AG10803 (cell line): Measurements from ENCODE around the gene GMFB.
A peak's percentile ranks its signal among the peaks of the same experiment; 100 is the strongest.

Source experiments
- DNase-seq: peaks from one replicate; pipeline ENCODE4 v3.0.0; 2010; ENCODE audit warnings: low read depth
- H3K4me3 ChIP-seq: 2 replicates; pipeline ENCODE4 v1.5.1; 2011; ENCODE audit warnings: mild to moderate bottlenecking, low read length, control low read depth
- CTCF ChIP-seq: conservative IDR thresholded peaks from 2 replicates; pipeline ENCODE4 v1.5.1; 2011; ENCODE audit warnings: mild to moderate bottlenecking, low read length, control low read depth, inconsistent platforms

GMFB gene

GRCh38 chr14:54532111-54533012 is 43.6 kb upstream of the GMFB start:
- H3K4me3 ChIP-seq = no peak overlapping the region
- no peak for DNase-seq
- TF ChIP-seq CTCF = no peak

GRCh38 chr14:54529811-54530210 is 41.0 kb upstream of the GMFB start:
- no peak for TF ChIP-seq CTCF
- DNase-seq = peak; percentile 58
- no peak overlapping the region for H3K4me3 ChIP-seq

GRCh38 chr14:54528973-54529372 is 40.2 kb upstream of the GMFB start:
- no peak for DNase-seq
- TF ChIP-seq CTCF = no peak
- H3K4me3 ChIP-seq = no peak overlapping the region

GRCh38 chr14:54524410-54524809 is 35.6 kb upstream of the GMFB start:
- DNase-seq = no peak
- H3K4me3 ChIP-seq = no peak overlapping the region
- TF ChIP-seq CTCF = no peak

GRCh38 chr14:54516709-54517108 is 27.9 kb upstream of the GMFB start:
- no peak for TF ChIP-seq CTCF
- DNase-seq = no peak
- H3K4me3 ChIP-seq = no peak overlapping the region

- DNase-seq = no peak
- H3K4me3 ChIP-seq = no peak overlapping the region
- TF ChIP-seq CTCF = no peak
These were observed 26.9 kb upstream of the GMFB start for GRCh38 chr14:54515670-54516069.

- no peak for DNase-seq
- TF ChIP-seq CTCF = no peak
- H3K4me3 ChIP-seq = no peak overlapping the region
These were observed 23.6 kb upstream of the GMFB start for GRCh38 chr14:54512393-54512792.
